HFFc6 (cell line): ENCODE data around the gene PLXDC1. TPM values are rescaled to one million over a fixed set of nuclear protein-coding genes. Genes with fewer than 3 reads are reported as not detected.

Experiments
- DNase-seq: peaks from one replicate; pipeline ENCODE4 v3.0.0-alpha.2; 2018
- H3K27ac Mint-ChIP-seq: 2 replicates; pipeline ENCODE4 v1.8.0; 2020; ENCODE audit warnings: mild to moderate bottlenecking, mixed read lengths
- H3K27me3 Mint-ChIP-seq: 2 replicates; pipeline ENCODE4 v1.8.0; 2021; ENCODE audit warnings: mild to moderate bottlenecking, moderate library complexity, mixed read lengths; ENCODE audit not compliant: insufficient read depth
- H3K36me3 Mint-ChIP-seq: 2 replicates; pipeline ENCODE4 v1.8.0; 2021; ENCODE audit warnings: low read depth, mixed read lengths
- H3K4me1 Mint-ChIP-seq: 2 replicates; pipeline ENCODE4 v1.8.0; 2020; ENCODE audit warnings: low read depth, mixed read lengths
- H3K4me3 Mint-ChIP-seq: 2 replicates; pipeline ENCODE4 v1.8.0; 2020; ENCODE audit warnings: mild to moderate bottlenecking, moderate library complexity, mixed read lengths
- H3K9me3 Mint-ChIP-seq: 2 replicates; pipeline ENCODE4 v1.8.0; 2020; ENCODE audit warnings: mild to moderate bottlenecking, mixed read lengths
- total RNA-seq, 6 experiments: library from RNA; stranded (reverse); fragmentation: NEBNext Ultra II Directional; extraction: Animal tissue kit (Norgen Biotek cat#: 25700); gene quantifications; 2 replicates in 1 of 6; 3 replicates in 5 of 6; pipeline ENCODE4 v1.2.3, GENCODE V29; 2021
- TF ChIP-seq, protein P1 (sequence below): fragments of 200-600 bp; sonication (generic); IDR thresholded peaks from 2 replicates; pipeline ENCODE4 v1.5.0; 2021; ENCODE audit warnings: antibody characterized with exemption, mild to moderate bottlenecking

The PLXDC1 gene
- total RNA-seq, 6 experiments from 2014 or later: 0.20 to 2.2 (median 0.69) TPM

DNA sequence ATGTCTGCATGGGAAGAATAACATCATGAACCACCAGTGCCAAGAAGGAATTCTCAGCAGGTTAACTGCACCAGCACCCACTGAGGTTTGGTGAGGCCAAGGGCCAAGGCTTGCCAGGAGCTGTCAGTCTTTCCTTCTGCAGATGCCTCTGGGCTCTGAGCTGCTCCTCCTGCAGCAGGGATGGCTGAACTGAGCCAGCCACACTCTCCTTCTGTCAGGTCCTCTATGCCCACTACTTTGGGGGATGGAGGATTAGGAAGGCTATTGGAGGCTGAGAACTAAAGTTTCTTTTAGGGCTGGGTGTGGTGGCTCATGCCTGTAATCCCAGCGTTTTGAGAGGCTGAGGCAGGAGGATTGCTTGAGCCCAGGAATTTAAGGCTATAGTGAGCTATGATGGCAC lies 71.6 kb downstream of the PLXDC1 start:
- H3K36me3 Mint-ChIP-seq: no peaks in the 10 kb centered on the region
- H3K4me3 Mint-ChIP-seq: no peak overlapping the region
- no peak for DNase-seq
- H3K4me1 Mint-ChIP-seq: peaks cover 10% of the 10 kb centered on the region
- H3K27ac Mint-ChIP-seq: no peak overlapping the region
- TF ChIP-seq, protein P1, sequence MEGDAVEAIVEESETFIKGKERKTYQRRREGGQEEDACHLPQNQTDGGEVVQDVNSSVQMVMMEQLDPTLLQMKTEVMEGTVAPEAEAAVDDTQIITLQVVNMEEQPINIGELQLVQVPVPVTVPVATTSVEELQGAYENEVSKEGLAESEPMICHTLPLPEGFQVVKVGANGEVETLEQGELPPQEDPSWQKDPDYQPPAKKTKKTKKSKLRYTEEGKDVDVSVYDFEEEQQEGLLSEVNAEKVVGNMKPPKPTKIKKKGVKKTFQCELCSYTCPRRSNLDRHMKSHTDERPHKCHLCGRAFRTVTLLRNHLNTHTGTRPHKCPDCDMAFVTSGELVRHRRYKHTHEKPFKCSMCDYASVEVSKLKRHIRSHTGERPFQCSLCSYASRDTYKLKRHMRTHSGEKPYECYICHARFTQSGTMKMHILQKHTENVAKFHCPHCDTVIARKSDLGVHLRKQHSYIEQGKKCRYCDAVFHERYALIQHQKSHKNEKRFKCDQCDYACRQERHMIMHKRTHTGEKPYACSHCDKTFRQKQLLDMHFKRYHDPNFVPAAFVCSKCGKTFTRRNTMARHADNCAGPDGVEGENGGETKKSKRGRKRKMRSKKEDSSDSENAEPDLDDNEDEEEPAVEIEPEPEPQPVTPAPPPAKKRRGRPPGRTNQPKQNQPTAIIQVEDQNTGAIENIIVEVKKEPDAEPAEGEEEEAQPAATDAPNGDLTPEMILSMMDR: no peak
- peaks cover 9% of the 10 kb centered on the region for H3K27me3 Mint-ChIP-seq
- H3K9me3 Mint-ChIP-seq: no peaks in the 10 kb centered on the region

DNA sequence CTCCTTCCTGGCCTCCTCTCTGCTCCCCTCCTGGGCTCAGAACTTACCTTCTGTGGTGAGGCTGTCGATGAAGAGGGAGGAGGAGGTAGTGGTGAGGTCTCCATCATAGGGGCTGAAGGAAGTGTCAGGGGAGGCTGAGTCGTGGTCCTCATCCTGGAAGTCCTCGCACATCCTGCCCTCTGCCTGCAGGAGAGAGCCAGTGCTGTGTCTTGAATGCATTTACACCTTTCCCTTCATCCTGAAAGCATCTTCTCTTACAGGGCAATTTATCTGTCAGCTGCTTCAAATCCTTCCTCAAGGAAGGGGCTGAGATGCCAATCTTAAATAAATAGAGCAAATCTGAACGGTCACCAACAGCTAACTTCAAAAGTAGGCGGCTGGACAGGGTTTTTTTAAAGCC lies 73.6 kb downstream of the PLXDC1 start:
- H3K36me3 Mint-ChIP-seq: no peaks in the 10 kb centered on the region
- peaks cover 9% of the 10 kb centered on the region for H3K27me3 Mint-ChIP-seq
- no peaks in the 10 kb centered on the region for H3K9me3 Mint-ChIP-seq
- no peak overlapping the region for H3K27ac Mint-ChIP-seq
- no peak overlapping the region for H3K4me3 Mint-ChIP-seq
- TF ChIP-seq, protein P1: peak; percentile 36; the same call in 1 of the 2 replicates
- DNase-seq: no peak
- peaks cover 10% of the 10 kb centered on the region for H3K4me1 Mint-ChIP-seq

DNA sequence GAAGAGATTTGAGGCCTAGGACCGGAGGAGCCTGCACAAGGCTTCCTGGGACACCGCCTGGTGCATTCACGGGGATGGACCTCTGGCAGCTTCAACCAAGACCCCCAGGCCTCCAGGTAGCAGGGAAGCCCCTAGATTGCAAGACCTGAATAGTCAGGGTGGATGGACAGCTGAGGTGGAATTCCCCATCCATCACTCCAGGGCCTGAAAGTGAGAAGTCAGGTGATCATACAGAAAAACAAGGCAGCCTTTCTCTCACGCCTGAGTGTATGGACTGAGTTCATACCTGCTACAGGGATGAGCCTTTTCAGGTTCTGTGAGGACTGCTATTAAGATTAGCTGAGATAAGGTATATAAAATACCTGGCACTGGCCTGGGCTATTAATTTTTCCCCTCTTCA lies 74.2 kb downstream of the PLXDC1 start:
- no peaks in the 10 kb centered on the region for H3K36me3 Mint-ChIP-seq
- H3K9me3 Mint-ChIP-seq: no peaks in the 10 kb centered on the region
- TF ChIP-seq, protein P1: no peak
- H3K27me3 Mint-ChIP-seq: peaks cover 13% of the 10 kb centered on the region
- H3K4me3 Mint-ChIP-seq: no peak overlapping the region
- no peak for DNase-seq
- no peak overlapping the region for H3K27ac Mint-ChIP-seq
- peaks cover 10% of the 10 kb centered on the region for H3K4me1 Mint-ChIP-seq

DNA sequence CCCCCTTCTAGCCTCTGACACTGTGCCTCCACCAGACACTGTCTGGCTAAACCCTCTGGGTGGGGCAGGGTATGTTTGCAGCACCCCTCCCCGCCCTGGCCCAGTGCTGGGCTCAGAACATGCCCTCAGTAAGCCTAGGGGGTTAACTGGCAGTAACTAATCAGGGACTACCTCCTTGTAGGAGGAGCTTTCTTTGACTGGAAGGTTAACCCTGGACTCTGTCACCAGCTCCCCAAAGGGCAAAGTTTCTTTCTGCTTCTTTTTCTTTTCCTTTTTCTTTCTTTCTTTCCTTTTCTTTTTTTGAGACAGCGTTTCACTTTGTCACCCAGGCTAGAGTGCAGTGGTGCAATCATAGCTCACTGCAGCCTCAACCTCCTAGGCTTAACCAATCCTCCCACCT lies 76.8 kb downstream of the PLXDC1 start:
- no peak for DNase-seq
- Mint-ChIP-seq H3K27me3 (peaks cover 20% of the 10 kb centered on the region), H3K4me1 (peaks cover under 1% of the 10 kb centered on the region), H3K9me3 (no peaks in the 10 kb centered on the region), H3K36me3 (no peaks in the 10 kb centered on the region), H3K4me3 (no peak overlapping the region), H3K27ac (no peak overlapping the region)
- TF ChIP-seq, protein P1: no peak

DNA sequence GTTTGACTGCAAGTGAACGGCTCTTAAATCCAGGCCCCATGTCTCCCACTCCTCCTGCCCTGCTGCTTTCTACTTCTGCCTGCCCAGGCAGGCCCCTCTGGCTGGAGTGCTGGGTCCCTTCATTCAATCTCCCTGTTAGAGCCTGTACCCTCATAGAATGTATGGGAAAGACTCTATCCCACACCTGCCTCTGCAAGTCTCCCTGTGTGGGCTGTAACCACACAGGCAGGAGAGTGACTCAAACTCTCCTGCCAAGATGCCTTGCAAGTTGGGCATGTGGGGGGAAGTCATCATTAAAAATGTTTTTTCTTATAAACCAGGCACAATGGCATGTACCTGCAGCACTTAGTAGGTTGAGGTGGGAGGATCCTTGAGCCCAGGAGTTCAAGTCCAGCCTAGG lies 77.5 kb downstream of the PLXDC1 start:
- peaks cover 6% of the 10 kb centered on the region for H3K4me1 Mint-ChIP-seq
- no peak overlapping the region for H3K4me3 Mint-ChIP-seq
- no peak overlapping the region for H3K27ac Mint-ChIP-seq
- H3K27me3 Mint-ChIP-seq: peaks cover 19% of the 10 kb centered on the region
- TF ChIP-seq, protein P1: no peak
- H3K9me3 Mint-ChIP-seq: no peaks in the 10 kb centered on the region
- no peaks in the 10 kb centered on the region for H3K36me3 Mint-ChIP-seq
- no peak for DNase-seq

DNA sequence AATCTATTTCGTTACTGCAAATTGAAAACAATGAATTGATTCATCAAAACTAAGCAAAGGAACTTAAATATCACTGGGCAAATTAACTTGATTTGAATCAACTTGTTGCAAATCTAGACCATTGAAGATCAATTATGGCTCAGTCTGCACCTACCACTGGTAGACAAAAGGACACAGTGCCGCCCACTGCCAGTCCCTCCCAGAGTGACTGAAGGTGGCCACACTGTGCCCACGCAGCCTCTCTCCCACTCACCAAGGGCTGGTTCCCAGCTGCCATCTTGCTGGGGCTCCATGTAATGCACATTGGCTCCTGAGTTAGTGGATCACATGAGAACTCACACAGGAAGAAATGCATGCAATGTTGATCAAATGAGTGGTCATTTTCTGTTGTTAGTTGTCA lies 78.1 kb downstream of the PLXDC1 start:
- Mint-ChIP-seq H3K27me3 (peaks cover 19% of the 10 kb centered on the region), H3K4me1 (peaks cover 6% of the 10 kb centered on the region), H3K4me3 (no peak overlapping the region), H3K9me3 (no peaks in the 10 kb centered on the region), H3K36me3 (no peaks in the 10 kb centered on the region), H3K27ac (no peak overlapping the region)
- no peak for DNase-seq
- TF ChIP-seq, protein P1: no peak
